OCI-LY7 (cell line): ENCODE results near the gene SV2C. TPM values are rescaled to one million over a fixed set of nuclear protein-coding genes. Genes with fewer than 3 reads are reported as not detected.

Source experiments
- BruUV-seq: library from RNA; stranded (reverse); fragments of 400-500 nt; replicated peaks from 2 replicates; lab custom pipeline; 2021; lab: Mats Ljungman, UMichigan
- CTCF ChIA-PET: fragments of 300-600 bp; sonication (Branson Sonifier 250); formaldehyde crosslinking; loops from one replicate; lab custom pipeline; 2022; ENCODE audit warnings: antibody characterized with exemption; ENCODE audit not compliant: unreplicated experiment; lab: Charles Lee
- POLR2A ChIA-PET: fragments of 300-600 bp; sonication (Branson Sonifier 250); formaldehyde crosslinking; loops from one replicate; lab custom pipeline; 2022; ENCODE audit warnings: antibody characterized with exemption; lab: Charles Lee
- DNase-seq: peaks from one replicate; pipeline ENCODE4 v3.0.0-alpha.2; 2015; ENCODE audit warnings: low spot score
- H2AFZ ChIP-seq: fragments of 200-600 bp; sonication (generic), shearing (Covaris generic); 2 replicates; pipeline ENCODE4 v1.6.1; 2014; ENCODE audit warnings: mild to moderate bottlenecking, antibody characterized with exemption, low read length, moderate library complexity
- H3K27ac ChIP-seq: fragments of 200-600 bp; sonication (generic); 2 replicates; pipeline ENCODE4 v1.5.1; 2014; ENCODE audit warnings: mixed run types, low read depth, mild to moderate bottlenecking, moderate library complexity, low read length, inconsistent platforms; ENCODE audit not compliant: poor library complexity, severe bottlenecking
- H3K36me3 ChIP-seq: fragments of 200-600 bp; sonication (generic); 2 replicates; pipeline ENCODE4 v1.6.1; 2014; ENCODE audit warnings: mild to moderate bottlenecking, antibody characterized with exemption, low read length, moderate library complexity, mixed read lengths; ENCODE audit not compliant: insufficient read depth
- H3K4me1 ChIP-seq: fragments of 200-600 bp; sonication (generic); 2 replicates; pipeline ENCODE4 v1.5.1; 2014; ENCODE audit warnings: mild to moderate bottlenecking, low read length; ENCODE audit not compliant: insufficient read depth, poor library complexity, severe bottlenecking
- H3K4me2 ChIP-seq: fragments of 200-600 bp; sonication (generic); 2 replicates; pipeline ENCODE4 v1.6.1; 2014; ENCODE audit warnings: mild to moderate bottlenecking, low read length
- H3K4me3 ChIP-seq: fragments of 200-600 bp; sonication (generic); 2 replicates; pipeline ENCODE4 v1.5.1; 2014; ENCODE audit warnings: mild to moderate bottlenecking, low read depth, low read length; ENCODE audit not compliant: poor library complexity, severe bottlenecking
- H3K79me2 ChIP-seq: fragments of 200-600 bp; sonication (generic); 2 replicates; pipeline ENCODE4 v1.6.1; 2016; ENCODE audit warnings: low read depth, mild to moderate bottlenecking, low read length, moderate library complexity, mixed read lengths; ENCODE audit not compliant: insufficient read depth
- H3K9me2 ChIP-seq: fragments of 200-600 bp; sonication (generic); 2 replicates; pipeline ENCODE4 v1.6.1; 2016; ENCODE audit warnings: mild to moderate bottlenecking, low read length, mixed read lengths; ENCODE audit not compliant: insufficient read depth
- H3K9me3 ChIP-seq: fragments of 200-600 bp; sonication (generic); 2 replicates; pipeline ENCODE4 v1.6.1; 2014; ENCODE audit warnings: mild to moderate bottlenecking, mixed run types, low read length, mixed read lengths
- H4K20me1 ChIP-seq: fragments of 200-600 bp; sonication (generic); 2 replicates; pipeline ENCODE4 v1.6.1; 2014; ENCODE audit warnings: mild to moderate bottlenecking, antibody characterized with exemption, low read length, moderate library complexity, mixed read lengths; ENCODE audit not compliant: insufficient read depth
- CTCF ChIP-seq: fragments of 200-600 bp; sonication (generic); conservative IDR thresholded peaks from 2 replicates; pipeline ENCODE4 v1.5.1; 2014; ENCODE audit warnings: mild to moderate bottlenecking, antibody characterized with exemption, low read length, moderate library complexity, mixed read lengths
- EZH2phosphoT487 ChIP-seq: fragments of 200-600 bp; sonication (generic); IDR thresholded peaks from 2 replicates; pipeline ENCODE4 v1.6.1; 2018; ENCODE audit warnings: low read depth, borderline replicate concordance, mild to moderate bottlenecking, mixed run types, antibody characterized with exemption, low read length, moderate library complexity, mixed read lengths
- intact Hi-C: fragments of 100-400 bp; cut with micrococcal nuclease; formaldehyde crosslinking; loops from one replicate; pipeline ENCODE4 v1.10.0; 2022; ENCODE audit not compliant: unreplicated experiment
- total RNA-seq, 2 experiments: library from RNA; depleted of rRNA in 1 of 2; stranded (reverse); fragments of >200 nt in 1 of 2; shearing (Covaris generic) in 1 of 2; gene quantifications; 2 replicates each; pipeline ENCODE4 v1.2.3, GENCODE V29; 2014 to 2022

The SV2C gene
- total RNA-seq, 2 experiments from 2014 or later: not detected

- no peak for TF ChIP-seq CTCF
- no peak for TF ChIP-seq EZH2phosphoT487
- ChIA-PET CTCF (no interaction called here), POLR2A (no interaction called here)
- intact Hi-C loops: no loop called here
- Histone ChIP-seq H3K4me2 (no peak overlapping the region), H3K36me3 (no peaks in the 10 kb centered on the region), H3K79me2 (no peaks in the 10 kb centered on the region), H3K4me3 (no peak overlapping the region), H2AFZ (no peak overlapping the region), H3K4me1 (no peaks in the 10 kb centered on the region), H3K27ac (no peak overlapping the region), H3K9me3 (no peaks in the 10 kb centered on the region), H3K9me2 (no peaks in the 10 kb centered on the region), H4K20me1 (no peaks in the 10 kb centered on the region)
- DNase-seq: no peak
- BruUV-seq: no TSS peak
These were observed 42.2 kb downstream of the SV2C start for GRCh38 chr5:76125346-76125745.

GRCh38 chr5:76125888-76126287, 42.7 kb downstream of the SV2C start:
- ChIA-PET POLR2A (interaction anchor here (1.4 kb wide), 1 partner anchor 18 kb away, joined by 3 read pairs; no protein-coding TSS in a partner anchor), CTCF (no interaction called here)
- H3K4me3 ChIP-seq: no peak overlapping the region
- H3K4me2 ChIP-seq: no peak overlapping the region
- intact Hi-C loops: no loop called here
- no peaks in the 10 kb centered on the region for H3K4me1 ChIP-seq
- no peak overlapping the region for H3K27ac ChIP-seq
- TF ChIP-seq CTCF (no peak), EZH2phosphoT487 (no peak)
- H4K20me1 ChIP-seq: no peaks in the 10 kb centered on the region
- H3K9me2 ChIP-seq: no peaks in the 10 kb centered on the region
- H2AFZ ChIP-seq: no peak overlapping the region
- H3K9me3 ChIP-seq: no peaks in the 10 kb centered on the region
- BruUV-seq: no TSS peak
- DNase-seq: no peak
- H3K79me2 ChIP-seq: no peaks in the 10 kb centered on the region
- H3K36me3 ChIP-seq: no peaks in the 10 kb centered on the region

GRCh38 chr5:76134003-76134402, 50.8 kb downstream of the SV2C start:
- TF ChIP-seq CTCF (no peak), EZH2phosphoT487 (no peak)
- no peaks in the 10 kb centered on the region for H3K9me2 ChIP-seq
- no peak overlapping the region for H3K27ac ChIP-seq
- no peaks in the 10 kb centered on the region for H3K79me2 ChIP-seq
- H2AFZ ChIP-seq: no peak overlapping the region
- H3K36me3 ChIP-seq: no peaks in the 10 kb centered on the region
- no peak for DNase-seq
- CTCF ChIA-PET: no interaction called here
- intact Hi-C loops: loop anchor here (10.0 kb wide), 1 partner anchor 61 kb away; no protein-coding TSS in a partner anchor
- BruUV-seq: no TSS peak
- no peak overlapping the region for H3K4me2 ChIP-seq
- POLR2A ChIA-PET: no interaction called here
- no peak overlapping the region for H3K4me3 ChIP-seq
- no peaks in the 10 kb centered on the region for H4K20me1 ChIP-seq
- no peaks in the 10 kb centered on the region for H3K4me1 ChIP-seq
- H3K9me3 ChIP-seq: no peaks in the 10 kb centered on the region
